Urinary bladder (tissue), 4 donors: ENCODE data around the gene RFPL1. TPM values are rescaled to one million over a fixed set of nuclear protein-coding genes. Genes with fewer than 3 reads are reported as not detected.
"Not testable (repeated sequence)": the region's sequence is repeated elsewhere in the genome, so short reads cannot be mapped to it uniquely, and the experiment has no call there.

ENCODE experiments used
- DNase-seq: peaks from one replicate; pipeline ENCODE4 v3.0.0-alpha.2; 2015; ENCODE audit errors: extremely low spot score
- H3K27ac ChIP-seq: one replicate; pipeline ENCODE4 v1.5.1; 2013; ENCODE audit warnings: low read depth, mild to moderate bottlenecking, moderate library complexity
- H3K36me3 ChIP-seq: one replicate; pipeline ENCODE4 v1.6.1; 2013; ENCODE audit warnings: mild to moderate bottlenecking, moderate library complexity; ENCODE audit not compliant: insufficient read depth
- H3K4me1 ChIP-seq: one replicate; pipeline ENCODE4 v1.6.1; 2013; ENCODE audit warnings: mild to moderate bottlenecking, moderate library complexity; ENCODE audit not compliant: insufficient read depth
- H3K4me3 ChIP-seq: one replicate; pipeline ENCODE4 v1.5.1; 2013; ENCODE audit warnings: low read depth, low read length
- WGBS: extraction: QIAGEN DNeasy Blood & Tissue Kit; methylation state at CpG from one replicate; pipeline ENCODE4 v1.1.7; 2013; 5-methylcytosine and 5-hydroxymethylcytosine counted together
- polyA plus RNA-seq: library from polyadenylated mRNA; stranded (reverse); fragments of 200-250 nt; gene quantifications from one replicate; pipeline ENCODE4 v1.2.3, GENCODE V29; 2013
- total RNA-seq: library from RNA; depleted of rRNA; stranded (reverse); fragments of >200 nt; gene quantifications from one replicate; pipeline ENCODE4 v1.2.3, GENCODE V29; 2014
- donor health status: healthy with polysubstance abuse.
- donor health status: healthy.

Gene RFPL1
- total and polyA plus RNA-seq, 2 donors = not detected

- H3K4me3 ChIP-seq, H3K27ac ChIP-seq, H3K36me3 ChIP-seq, DNase-seq, H3K4me1 ChIP-seq: not testable (repeated sequence)
- WGBS = 69% methylated on average over 5 of the region's 5 CpGs
Observed at GRCh38 chr22:29418704-29419103, 19.7 kb upstream of the RFPL1 start.

- no peak for DNase-seq
- Histone ChIP-seq H3K36me3 (no peaks in the 10 kb centered on the region), H3K4me1 (no peaks in the 10 kb centered on the region), H3K27ac (no peak overlapping the region), H3K4me3 (no peak overlapping the region)
- 92% methylated on average over 7 of the region's 7 CpGs for WGBS
Observed at GRCh38 chr22:29426476-29426875, 11.9 kb upstream of the RFPL1 start.

GRCh38 chr22:29427176-29427760 is 11.1 kb upstream of the RFPL1 start:
- no peak for DNase-seq
- no peak overlapping the region for H3K4me3 ChIP-seq
- no peak overlapping the region for H3K27ac ChIP-seq
- H3K36me3 ChIP-seq = no peaks in the 10 kb centered on the region
- H3K4me1 ChIP-seq = no peaks in the 10 kb centered on the region
- 85% methylated on average over 2 of the region's 2 CpGs for WGBS

- no peak overlapping the region for H3K27ac ChIP-seq
- no peaks in the 10 kb centered on the region for H3K36me3 ChIP-seq
- 53% methylated on average over 5 of the region's 5 CpGs for WGBS
- DNase-seq = no peak
- no peaks in the 10 kb centered on the region for H3K4me1 ChIP-seq
- no peak overlapping the region for H3K4me3 ChIP-seq
Observed at GRCh38 chr22:29431986-29432385, 6.4 kb upstream of the RFPL1 start.

- 84% methylated on average over 3 of the region's 3 CpGs for WGBS
- Histone ChIP-seq H3K4me1 (no peaks in the 10 kb centered on the region), H3K36me3 (no peaks in the 10 kb centered on the region), H3K4me3 (no peak overlapping the region), H3K27ac (no peak overlapping the region)
- no peak for DNase-seq
Observed at GRCh38 chr22:29433856-29434255, 4.5 kb upstream of the RFPL1 start.

- DNase-seq = no peak
- no peak overlapping the region for H3K4me3 ChIP-seq
- WGBS = 86% methylated on average over 7 of the region's 7 CpGs
- no peak overlapping the region for H3K27ac ChIP-seq
- H3K36me3 ChIP-seq = no peaks in the 10 kb centered on the region
- no peaks in the 10 kb centered on the region for H3K4me1 ChIP-seq
Observed at GRCh38 chr22:29434288-29434687, 4.1 kb upstream of the RFPL1 start.

- no peak overlapping the region for H3K4me3 ChIP-seq
- WGBS = 63% methylated on average over 5 of the region's 5 CpGs
- no peaks in the 10 kb centered on the region for H3K36me3 ChIP-seq
- no peak overlapping the region for H3K27ac ChIP-seq
- DNase-seq = peak; percentile 14
- no peaks in the 10 kb centered on the region for H3K4me1 ChIP-seq
Observed at GRCh38 chr22:29435236-29436136, 2.9 kb upstream of the RFPL1 start.

GRCh38 chr22:29442976-29443375 is 4.6 kb downstream of the RFPL1 start:
- H3K27ac ChIP-seq = no peak overlapping the region
- no peak for DNase-seq
- WGBS = 40% methylated on average over 1 of the region's 1 CpG
- no peak overlapping the region for H3K4me3 ChIP-seq
- no peaks in the 10 kb centered on the region for H3K4me1 ChIP-seq
- no peaks in the 10 kb centered on the region for H3K36me3 ChIP-seq

GRCh38 chr22:29443452-29443851 is 5.1 kb downstream of the RFPL1 start:
- Histone ChIP-seq H3K27ac (no peak overlapping the region), H3K4me3 (no peak overlapping the region), H3K36me3 (no peaks in the 10 kb centered on the region), H3K4me1 (no peaks in the 10 kb centered on the region)
- no peak for DNase-seq
- 72% methylated on average over 6 of the region's 6 CpGs for WGBS

GRCh38 chr22:29443861-29444792 is 5.7 kb downstream of the RFPL1 start:
- H3K27ac ChIP-seq = no peak overlapping the region
- WGBS = 61% methylated on average over 14 of the region's 14 CpGs
- H3K36me3 ChIP-seq = no peaks in the 10 kb centered on the region
- no peaks in the 10 kb centered on the region for H3K4me1 ChIP-seq
- DNase-seq = no peak
- no peak overlapping the region for H3K4me3 ChIP-seq

- H3K27ac ChIP-seq = no peak overlapping the region
- DNase-seq = no peak
- H3K4me3 ChIP-seq = no peak overlapping the region
- H3K4me1 ChIP-seq = no peaks in the 10 kb centered on the region
- WGBS = 79% methylated on average over 4 of the region's 4 CpGs
- H3K36me3 ChIP-seq = no peaks in the 10 kb centered on the region
Observed at GRCh38 chr22:29445508-29445907, 7.1 kb downstream of the RFPL1 start.

- no peak for DNase-seq
- no peak overlapping the region for H3K27ac ChIP-seq
- H3K4me3 ChIP-seq = no peak overlapping the region
- WGBS = 82% methylated on average over 5 of the region's 5 CpGs
- H3K4me1 ChIP-seq = no peaks in the 10 kb centered on the region
- H3K36me3 ChIP-seq = no peaks in the 10 kb centered on the region
Observed at GRCh38 chr22:29447906-29448305, 9.5 kb downstream of the RFPL1 start.

- no peak for DNase-seq
- Histone ChIP-seq H3K4me1 (no peaks in the 10 kb centered on the region), H3K4me3 (no peak overlapping the region), H3K27ac (no peak overlapping the region), H3K36me3 (no peaks in the 10 kb centered on the region)
- WGBS = 94% methylated on average over 11 of the region's 11 CpGs
Observed at GRCh38 chr22:29449296-29449875, 11.0 kb downstream of the RFPL1 start.
